Epithelial cell of proximal tubule (primary cell): ENCODE data around the gene CGNL1. TPM values are rescaled to one million over a fixed set of nuclear protein-coding genes. Genes with fewer than 3 reads are reported as not detected.

Experiments used
- DNase-seq: peaks from one replicate; pipeline ENCODE4 v3.0.0-alpha.2; 2011; ENCODE audit warnings: low read depth
- H3K4me3 ChIP-seq: 2 replicates; pipeline ENCODE4 v1.5.1; 2011; ENCODE audit warnings: low read depth, mild to moderate bottlenecking, low read length
- CTCF ChIP-seq: conservative IDR thresholded peaks from 2 replicates; pipeline ENCODE4 v1.5.1; 2012; ENCODE audit warnings: low read depth, mild to moderate bottlenecking, low read length
- total RNA-seq: library from RNA; depleted of rRNA; stranded (reverse); fragments of >200 nt; gene quantifications from 2 replicates; pipeline ENCODE4 v1.2.3, GENCODE V29; 2015

Gene CGNL1
- total RNA-seq, 1 donor from 2014 or later = 3.2 TPM

- TF ChIP-seq CTCF = no peak
- no peak overlapping the region for H3K4me3 ChIP-seq
- DNase-seq = no peak
These were observed 92.2 kb downstream of the CGNL1 start for GRCh38 chr15:57468486-57468885.

DNA sequence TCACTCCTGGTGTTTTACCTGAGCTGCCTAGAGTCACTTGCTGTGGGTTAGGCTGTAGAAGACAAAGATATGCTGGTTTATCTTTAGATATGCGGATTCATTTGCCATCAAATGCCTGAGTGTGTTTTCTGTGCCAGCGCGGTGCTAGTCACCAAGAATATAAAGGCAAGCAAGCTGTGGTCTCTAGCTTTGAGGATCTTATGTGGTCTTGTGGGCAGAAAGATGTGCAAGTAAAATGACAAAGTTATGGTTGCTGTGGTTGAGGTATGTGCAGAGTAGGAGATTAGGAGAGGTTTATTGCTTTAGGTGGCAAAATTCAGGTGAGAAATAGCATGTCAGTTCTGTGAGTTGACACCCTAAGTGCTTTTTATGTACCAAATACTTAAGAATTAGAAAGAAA lies 94.2 kb downstream of the CGNL1 start:
- no peak for TF ChIP-seq CTCF
- DNase-seq = no peak
- no peak overlapping the region for H3K4me3 ChIP-seq

GRCh38 chr15:57472861-57473260 lies 96.6 kb downstream of the CGNL1 start:
- H3K4me3 ChIP-seq = no peak overlapping the region
- TF ChIP-seq CTCF = no peak
- DNase-seq = no peak

- no peak overlapping the region for H3K4me3 ChIP-seq
- no peak for TF ChIP-seq CTCF
- DNase-seq = peak; percentile 86
These were observed 100.2 kb downstream of the CGNL1 start for GRCh38 chr15:57476533-57476975.

GRCh38 chr15:57477736-57478522 lies 101.6 kb downstream of the CGNL1 start:
- TF ChIP-seq CTCF = peak; percentile 4
- peak; percentile 86 for DNase-seq
- no peak overlapping the region for H3K4me3 ChIP-seq

DNA sequence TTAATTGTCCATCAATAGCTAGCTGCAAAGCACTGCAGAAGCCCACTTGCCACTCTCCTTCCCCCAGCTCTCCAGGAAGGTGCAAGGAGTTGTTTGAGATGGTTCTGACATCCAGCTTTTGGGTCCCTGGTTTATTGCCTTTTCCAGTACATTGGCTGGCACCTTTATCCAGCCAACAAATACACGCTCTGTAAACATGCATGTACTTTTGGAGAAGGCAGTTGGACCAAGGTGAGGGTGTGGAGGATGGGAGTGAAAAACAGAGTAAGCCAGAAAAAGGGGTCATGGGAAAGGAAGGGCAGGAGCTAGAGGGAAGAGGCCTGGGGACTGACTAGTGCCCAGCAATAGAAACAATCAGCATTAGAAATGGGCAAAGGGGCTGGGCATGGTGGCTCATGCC lies 102.7 kb downstream of the CGNL1 start:
- no peak for TF ChIP-seq CTCF
- H3K4me3 ChIP-seq = no peak overlapping the region
- no peak for DNase-seq
